ENCODE results near the gene ZBTB16.

Gene ZBTB16

DNA sequence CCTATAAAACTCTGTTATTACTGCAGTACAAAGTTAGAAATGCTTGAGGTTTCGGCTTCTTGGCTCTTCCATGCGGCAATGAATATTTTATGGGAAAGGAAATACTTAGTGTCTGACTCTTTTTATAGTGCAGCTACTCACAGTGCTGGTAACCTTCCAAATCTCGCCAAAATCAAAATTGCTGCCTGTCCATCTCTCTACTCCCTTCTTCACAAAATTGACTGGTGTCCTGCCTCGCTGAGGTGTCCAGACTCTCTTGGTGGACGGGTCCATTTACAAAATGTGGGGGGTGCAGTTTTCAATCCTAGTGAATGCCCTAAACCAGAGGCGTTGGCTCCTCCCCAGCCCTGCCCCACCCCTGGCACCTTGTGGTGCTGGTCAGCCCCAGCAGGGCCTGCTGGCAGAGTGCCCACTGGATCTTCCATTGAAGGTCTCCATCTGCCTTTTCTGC is 73.5 kb downstream of the ZBTB16 start:
- DNase-seq = no peak

DNA sequence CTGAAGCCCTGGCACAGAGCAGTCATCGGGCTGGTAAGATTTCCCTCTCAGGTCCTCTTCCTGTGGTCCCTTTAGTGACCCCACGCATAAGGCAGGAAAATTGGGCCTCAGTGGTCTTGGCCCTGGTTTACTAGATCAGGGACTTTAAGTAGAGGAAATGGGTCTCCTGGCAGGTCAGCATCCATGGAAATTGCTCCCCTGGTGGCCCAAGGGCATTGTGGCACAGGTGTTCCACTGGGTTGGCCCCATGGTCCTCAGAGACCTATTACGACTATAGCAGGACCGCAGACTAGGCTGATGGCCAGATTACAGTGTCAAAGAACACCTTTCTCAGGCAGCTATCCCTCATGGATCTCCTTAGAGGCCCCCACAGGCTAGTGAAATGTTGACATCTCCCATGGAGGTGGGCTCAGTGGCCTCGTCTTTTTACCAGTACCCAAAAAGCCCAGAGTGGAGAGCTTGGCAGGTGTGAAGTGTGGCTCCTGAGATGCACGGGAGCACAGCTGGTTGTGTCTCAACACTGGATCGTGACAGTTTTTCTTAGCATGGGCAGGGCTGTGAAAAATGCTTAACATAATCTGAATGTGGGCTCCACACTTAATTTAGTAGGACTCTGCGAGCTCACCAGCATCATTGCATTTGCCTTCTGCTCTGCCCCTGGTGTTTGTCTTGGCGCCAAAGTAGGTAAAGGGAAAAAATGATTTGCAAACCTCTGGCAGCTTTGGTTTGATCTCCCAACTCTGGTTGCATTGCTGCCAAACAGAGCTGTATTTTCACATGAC is 74.2 kb downstream of the ZBTB16 start:
- DNase-seq = no peak

DNA sequence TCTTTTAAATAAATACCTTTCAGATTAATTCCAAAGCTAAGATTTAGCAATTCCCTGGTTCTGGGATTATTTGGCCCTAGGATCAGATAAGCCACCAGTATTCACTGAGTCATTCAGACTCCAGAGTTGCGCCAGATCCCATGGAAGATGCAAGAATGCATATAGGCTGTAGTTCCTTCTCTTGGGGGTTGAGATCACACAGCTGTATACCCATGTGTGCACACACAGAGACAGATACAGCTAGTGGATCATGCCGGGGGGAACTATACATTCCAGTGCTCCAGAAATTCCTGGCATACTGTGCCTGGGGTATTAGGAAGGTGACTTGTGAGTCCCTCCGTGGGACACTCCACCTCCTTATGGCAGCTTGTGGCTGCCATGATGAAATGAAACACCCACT is 75.4 kb downstream of the ZBTB16 start:
- DNase-seq = no peak

DNA sequence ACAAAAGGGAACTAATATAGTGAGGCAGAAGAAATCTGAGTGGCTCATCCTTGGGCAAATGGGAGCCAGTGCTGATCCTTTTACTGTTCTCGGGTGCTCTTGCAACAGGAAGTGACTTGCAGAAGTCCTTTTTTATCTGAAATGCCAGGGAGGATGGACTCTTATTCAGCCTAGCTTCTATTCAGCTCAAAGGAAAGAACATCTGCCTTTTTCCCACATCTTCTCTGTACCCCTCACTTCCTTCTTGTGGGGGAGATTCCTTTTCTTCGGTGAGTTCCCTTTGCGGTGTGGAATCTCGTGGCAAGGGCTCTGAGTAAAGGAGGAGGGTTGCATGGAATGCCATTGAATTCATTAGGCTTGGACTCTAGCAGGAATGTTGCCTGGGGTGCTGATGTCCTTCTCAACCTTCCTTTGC is 76.2 kb downstream of the ZBTB16 start:
- no peak for DNase-seq

DNA sequence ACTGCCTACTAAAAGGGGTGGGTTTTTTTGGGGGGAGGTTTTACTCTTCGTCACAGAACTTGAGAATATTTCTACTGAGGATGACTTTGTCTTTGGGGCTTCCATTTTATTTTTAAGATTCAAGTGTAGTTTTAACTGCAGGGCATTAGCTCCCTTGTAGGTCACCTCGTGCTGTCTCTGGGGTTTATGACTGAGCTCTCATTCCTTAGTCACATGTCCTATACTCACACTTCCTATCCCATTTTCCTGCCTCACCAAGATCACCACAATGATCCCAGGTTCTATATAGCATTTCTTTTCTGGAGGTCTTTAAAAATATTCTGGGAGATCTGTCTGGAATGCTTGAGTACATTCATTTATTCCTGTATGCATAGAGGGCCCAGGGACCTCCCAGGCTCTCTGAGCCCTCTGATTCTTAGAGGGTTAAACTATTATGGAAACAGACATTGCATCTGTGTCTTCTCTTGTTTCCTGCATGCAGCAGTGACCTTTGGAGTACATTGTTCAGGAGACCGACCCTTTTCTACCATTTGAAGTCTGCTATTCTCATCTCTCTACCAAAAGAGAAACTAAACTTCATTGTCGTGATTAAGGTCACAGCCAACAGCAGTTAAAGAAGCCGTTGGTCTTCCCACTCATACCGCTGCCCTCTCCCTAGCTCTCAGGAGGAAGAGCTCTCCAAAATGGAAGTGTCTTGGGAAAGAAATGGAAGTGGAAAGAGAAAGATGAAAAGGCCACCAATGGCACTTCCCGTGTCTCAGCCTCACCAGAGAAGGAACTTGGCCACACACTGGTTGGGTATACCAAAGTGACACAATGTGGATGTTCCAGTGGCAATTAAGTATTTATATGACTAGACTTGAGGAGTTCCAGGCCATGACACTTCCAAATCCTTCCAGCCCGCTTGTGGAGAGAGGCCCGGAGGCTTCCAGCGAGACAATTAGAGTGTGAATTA is 77.5 kb downstream of the ZBTB16 start:
- DNase-seq = no peak

DNA sequence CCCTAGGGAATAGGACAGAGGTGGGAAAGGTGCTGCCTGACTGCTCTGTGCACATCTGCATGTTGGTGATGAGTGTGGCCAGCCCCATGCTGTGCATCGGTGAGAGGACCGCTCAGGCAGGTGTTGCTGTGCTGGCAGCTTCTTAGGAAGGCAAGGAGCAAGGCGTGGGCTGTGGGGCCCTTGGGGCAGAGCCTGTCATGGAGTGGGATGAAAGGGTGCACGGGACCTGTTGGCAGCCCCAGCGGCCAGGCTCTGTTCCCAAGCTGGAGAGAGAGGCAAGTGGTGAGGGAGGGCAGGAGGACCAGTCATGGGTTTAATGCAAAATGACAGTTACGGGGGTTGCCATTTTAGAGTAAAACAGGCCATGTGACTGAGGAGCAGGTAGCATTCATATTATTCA is 78.3 kb downstream of the ZBTB16 start:
- DNase-seq = no peak

DNA sequence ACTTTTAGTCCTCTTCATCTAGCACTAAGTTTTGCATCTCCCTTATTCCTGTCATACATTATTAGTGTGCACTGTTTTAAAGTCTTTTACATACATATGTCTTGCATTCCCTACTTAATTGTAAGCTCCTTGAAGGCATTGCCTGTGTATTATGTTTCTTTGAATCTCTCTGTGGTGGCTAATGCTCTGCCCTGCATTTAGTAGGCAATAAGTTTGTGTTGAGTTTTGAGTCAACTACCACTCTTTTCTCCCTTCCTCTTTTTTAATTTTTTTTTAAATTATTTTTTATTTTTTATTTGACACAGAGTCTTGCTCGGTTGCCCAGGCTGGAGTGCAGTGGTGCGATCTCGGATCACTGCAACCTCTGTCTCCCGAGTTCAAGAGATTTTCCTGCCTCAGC is 78.9 kb downstream of the ZBTB16 start:
- DNase-seq = no peak

DNA sequence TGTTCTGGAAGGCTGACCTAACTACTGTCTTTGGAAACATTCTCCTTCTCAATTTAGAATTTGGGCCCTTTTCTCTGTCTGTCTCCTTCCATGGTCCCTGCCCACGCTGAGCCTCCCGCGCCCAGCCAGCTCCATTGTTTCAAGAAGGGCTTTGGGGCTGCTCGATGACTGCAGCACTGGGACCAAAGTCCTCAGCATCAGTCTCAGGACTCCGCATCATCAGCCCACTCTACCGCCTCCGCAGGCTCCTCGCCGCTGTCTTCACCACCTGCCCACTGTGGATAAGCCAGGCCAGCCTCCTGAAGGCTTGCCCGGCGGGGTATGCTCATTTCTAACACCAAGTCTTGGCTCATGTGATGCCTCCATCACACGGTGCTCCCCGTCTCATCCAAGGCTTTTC is 81.3 kb downstream of the ZBTB16 start:
- no peak for DNase-seq

DNA sequence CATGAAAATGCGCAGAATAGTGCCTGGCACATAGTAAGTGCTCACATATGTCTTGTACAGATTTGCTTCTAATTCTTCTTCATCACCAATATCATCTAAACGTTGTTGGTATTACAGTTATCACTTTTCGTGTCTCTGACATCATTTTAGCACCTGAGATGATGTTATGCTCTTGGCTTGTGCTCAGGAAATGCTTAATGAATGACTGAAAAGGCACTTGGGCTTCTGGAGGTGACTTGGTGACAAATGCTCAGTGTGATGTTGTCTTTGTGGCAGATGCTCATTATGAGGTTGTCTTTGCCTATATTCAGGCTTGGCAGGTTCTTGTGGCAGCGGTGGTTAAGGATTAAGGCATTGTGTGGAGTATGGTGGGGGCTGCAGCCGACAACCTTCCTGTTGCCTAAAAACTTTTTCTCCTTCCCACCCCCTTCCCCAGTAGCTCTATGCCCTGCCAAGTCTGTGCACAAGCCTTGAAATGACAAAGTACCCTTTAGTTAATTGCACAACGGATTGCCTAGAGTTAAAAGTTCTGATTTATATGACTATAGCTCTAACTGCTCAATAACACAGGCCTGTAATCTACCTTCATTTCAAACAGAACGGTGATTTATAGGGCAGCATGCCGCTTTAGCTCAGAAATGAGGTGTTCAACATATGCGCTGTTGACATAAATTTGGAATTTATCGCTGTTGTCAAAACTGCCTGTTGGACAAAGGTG is 82.5 kb downstream of the ZBTB16 start:
- no peak for DNase-seq

DNA sequence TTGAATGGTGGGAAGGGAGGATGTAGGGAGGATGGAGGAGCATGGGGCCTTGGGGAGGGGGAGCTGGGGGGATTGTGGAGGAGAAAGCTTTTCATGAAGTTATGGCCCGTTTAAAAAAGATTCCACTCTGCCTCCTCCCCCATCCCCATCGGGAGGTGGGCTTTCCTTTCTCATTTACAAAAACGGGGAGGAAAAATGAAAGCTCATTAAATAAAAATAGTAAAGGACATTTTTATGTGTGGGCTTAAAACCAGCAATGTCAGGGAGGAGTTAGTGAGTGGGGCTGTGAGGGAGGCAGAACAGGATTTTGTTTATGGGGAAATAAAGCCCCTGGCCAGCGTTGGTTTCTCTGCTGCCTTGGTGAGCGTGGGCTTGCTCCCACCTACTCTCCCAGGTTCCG is 83.2 kb downstream of the ZBTB16 start:
- DNase-seq = no peak

DNA sequence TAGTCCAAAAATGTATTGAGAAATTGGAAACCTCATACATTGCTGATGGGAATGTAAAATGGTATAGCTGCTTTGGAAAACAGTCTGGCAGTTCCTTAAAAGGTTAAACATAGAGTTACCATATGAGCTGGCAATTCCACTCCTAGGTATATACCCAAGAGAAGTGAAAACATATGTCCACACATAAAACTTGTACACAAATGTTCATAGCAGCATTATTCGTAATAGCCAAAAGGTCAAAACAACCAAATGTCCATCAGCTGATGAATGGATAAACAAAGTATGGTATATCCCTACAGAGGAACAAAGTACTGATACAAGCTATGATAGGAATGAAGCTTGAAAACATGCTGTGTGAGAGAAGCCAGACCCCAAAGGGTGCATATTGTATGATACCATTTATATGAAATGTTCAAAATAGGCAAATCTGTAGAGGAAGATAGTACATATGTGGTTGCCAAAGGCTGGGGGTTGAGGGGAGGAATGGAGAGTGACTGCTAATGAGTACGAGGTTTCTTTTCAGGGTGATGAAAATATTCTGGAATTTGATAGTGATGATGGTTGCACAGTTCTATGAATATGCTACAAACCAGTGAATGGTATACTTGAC is 85.8 kb downstream of the ZBTB16 start:
- DNase-seq = no peak

DNA sequence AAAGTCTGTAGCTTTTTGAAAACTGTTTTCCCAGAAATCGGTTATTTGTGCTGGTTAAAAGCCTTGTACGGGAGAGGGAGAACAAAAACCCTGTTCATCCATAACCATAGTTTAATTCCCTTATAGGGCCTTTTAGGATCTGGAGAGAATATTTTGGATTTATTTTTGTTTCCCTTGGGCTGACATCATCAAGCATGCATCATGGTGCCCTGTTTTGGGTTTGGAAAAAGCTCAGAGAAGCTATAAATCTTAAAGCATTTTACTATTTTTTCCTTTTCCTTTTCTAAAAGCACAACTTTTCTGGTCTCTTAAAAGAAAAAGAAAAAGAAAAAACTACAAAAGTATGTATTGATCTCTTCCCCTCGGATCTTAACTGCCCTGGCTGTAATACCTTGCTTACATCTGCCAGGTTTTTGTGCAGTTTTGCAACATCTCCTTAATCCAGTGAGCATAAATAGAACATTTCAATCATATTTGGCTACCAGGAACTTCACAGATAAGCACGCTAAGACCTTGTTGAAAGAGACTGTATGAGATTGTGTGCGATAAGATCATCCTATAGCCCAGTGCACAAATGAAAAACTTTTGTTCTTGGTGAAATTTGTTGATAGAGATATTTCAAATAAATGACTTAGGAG is 88.0 kb downstream of the ZBTB16 start:
- DNase-seq = no peak

DNA sequence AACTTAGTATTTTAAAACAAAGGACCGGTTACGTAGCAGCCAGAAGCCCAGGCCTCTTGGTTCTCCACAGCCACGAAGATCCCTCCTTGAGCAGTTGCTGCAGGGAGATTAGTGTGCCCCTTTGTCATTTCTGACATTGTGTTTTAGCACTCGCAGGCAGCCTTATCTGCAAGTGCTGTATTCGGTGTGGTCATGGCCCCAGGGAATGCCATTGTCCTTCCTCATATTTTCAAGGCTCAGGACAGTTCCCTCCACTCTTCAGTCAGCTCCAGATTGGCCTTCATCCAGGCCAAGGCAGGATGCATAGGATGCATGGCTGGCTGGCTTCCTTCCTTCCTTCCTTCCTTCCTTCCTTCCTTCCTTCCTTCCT is 88.5 kb downstream of the ZBTB16 start:
- DNase-seq = no peak

DNA sequence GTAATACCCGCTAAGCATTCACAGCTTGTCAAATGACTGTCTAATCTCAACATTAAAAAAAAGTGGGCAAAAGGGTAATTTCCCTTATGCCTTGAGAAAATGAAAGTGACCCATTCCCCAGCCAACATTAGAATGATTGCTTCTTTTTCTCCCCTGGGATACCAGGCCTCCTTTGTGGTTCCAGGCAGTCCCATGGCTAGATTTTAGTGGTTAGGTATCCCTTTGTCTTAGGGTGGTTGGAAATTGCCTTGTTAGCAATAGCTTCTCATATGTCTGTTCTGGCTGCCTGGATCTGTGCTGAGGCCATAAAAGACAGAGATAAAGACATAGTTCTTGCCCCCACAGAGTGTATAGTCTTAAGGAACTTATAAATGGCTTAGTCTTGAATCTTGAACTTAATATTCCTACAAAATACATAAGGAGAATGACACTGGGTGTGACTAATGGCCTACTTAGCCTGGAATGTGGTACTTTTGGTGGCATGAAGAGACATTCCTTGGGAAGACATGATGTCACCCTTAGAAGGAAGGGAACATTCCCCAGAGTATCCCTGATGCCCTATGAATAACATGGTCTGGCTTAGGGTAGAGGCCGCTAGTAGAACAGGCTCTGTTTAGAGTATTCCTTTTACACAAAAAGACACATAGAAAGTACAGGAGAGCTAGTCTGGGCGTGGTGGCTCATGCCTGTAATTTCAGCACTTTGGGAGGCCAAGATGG is 90.3 kb downstream of the ZBTB16 start:
- no peak for DNase-seq

DNA sequence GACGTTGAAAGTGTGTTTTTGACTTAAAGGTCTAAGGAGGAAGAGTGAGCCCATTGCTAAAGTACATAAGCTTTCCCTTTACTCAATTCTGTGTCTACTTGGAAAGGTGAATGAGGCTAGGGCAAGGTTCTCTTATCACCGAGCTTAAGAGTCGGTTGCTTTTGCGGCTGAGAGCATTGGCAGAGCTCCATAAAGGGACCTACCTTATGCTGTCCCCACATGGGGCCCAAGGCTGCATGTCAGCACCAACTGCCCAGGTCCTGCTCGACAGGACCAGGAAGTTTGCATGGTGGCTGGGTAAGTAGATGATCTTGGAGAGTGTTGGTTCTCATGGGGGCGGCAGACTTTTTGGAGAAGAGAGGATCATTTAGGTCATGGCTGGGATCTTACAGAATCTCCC is 91.2 kb downstream of the ZBTB16 start:
- DNase-seq = no peak

DNA sequence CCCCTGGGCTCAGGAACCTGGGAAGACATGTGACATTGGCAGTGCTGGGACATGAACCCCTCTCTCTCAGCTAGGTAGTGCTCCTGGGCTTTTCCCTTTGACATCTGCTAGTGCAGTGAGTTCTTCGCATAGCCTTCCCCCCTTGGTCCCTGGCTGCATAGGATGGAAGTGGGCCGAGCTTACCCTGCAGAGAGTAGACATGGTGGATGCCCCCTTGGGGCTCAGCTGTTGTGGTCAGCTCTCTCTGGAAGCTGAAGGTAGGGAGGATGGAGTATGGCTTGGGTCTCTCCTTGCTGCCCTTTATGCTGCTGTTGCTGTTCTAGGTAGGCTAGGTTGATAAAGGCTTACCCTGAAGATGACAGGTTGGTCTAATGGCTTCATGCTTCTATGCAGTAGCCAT is 92.1 kb downstream of the ZBTB16 start:
- DNase-seq = no peak

DNA sequence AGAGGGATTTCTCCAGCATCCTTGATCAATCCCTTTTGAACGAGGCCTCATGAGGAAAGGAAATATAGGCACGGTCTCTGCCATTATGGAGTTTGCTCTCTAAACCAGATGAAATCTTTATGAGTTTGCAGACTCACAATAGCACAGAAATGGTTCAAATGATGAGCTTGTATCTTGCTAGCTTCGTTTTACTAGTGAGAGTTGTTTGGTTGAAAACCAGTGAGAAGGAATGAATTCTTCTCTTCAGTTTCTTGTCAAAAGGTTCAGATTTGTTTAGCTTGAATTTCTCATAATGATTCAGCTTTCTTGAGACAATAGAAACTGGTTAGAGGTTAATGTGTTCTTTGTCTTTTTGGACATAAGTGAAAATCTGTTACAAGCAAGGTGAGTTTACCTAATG is 92.7 kb downstream of the ZBTB16 start:
- no peak for DNase-seq

DNA sequence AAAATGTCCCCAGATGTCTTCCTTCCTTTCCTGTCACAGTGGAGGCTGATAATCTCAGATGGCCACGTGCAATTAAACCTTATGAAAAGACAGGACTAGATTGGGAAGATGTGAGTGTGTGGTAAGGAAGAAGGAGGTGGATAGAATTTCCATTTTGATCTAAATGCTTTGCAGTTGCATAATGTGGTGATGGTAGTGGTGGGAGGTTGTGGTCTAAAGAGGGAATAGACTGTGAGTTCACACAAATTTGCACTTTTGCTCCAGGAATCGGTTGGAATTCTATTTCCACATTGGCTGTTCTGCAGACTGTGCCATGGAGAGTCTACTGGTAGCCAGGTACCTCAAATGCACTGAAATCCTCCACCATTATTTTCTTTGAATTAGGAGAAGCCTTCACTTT is 93.3 kb downstream of the ZBTB16 start:
- no peak for DNase-seq

DNA sequence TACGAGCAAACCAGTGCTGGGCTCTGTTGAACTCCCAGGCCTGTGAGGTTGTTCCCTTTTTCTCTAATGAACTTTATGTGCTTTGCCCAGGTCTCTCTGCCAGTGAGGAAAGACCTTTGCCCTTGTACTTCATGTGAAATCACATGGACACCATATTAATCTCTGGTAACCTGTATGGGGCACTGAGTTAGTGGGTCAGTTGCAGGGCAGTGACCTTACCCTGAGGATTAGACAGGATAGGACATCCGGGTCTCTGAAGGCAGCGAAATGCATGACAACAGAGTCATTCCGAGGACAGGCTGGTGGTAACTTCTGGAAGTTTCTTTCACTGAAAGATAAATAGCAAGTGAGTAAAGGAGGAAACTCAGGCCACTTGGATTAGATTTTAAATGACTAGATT is 93.7 kb downstream of the ZBTB16 start:
- DNase-seq = no peak

DNA sequence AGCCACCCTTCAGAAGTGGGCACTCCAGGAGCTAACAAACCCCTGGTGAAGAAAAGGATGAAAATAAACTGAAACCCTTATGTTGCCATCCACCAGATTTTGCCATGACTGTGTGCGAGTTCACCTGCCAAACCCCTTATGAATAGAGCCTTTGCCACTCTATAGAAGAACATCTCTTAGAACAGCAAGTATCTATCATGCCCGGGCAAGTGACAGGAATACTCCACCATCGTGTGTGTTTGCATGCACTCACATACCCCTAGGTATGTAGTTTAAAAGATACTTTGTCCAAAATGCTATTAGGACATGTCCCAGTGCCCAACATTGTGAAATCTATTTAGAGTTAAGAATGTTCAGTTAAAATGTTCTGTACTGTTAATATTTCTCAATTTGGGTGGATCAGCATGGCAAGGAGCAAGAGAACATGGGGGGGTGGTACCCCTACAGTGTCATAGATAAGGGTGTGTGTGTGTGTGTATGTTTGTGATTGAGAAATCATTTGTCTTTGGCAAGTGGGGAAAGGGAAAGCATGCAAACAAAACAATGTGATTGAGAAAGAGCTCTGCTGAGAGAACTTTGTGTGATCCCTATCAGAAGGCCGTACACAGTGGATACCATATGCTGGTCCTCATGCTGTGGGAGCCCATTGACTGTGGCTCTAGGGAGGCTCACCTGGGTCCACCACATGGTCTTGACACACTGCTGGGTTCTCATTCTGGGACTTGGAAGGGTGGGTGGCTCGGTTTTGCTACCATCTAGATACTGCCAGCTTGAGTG is 94.9 kb downstream of the ZBTB16 start:
- no peak for DNase-seq

DNA sequence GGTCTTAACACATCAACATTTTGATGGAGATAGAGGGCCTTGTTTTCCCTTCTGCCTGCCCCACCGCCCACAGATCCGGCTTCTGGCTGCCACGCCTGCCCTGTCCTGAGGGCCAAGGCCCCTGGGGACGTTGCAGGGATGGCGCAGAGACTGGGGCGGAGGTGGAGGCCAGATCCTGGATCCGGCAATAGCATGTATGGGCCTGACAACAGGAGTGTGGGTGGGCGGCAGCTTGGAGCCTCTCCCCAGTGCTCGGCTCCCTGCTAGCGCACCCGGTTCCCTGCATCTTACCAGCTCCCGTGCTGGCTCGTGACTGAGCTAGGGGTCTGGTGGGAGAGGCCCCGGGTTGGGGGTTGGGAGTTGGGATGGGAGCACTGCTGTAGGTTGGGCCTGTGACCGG is 95.6 kb downstream of the ZBTB16 start:
- DNase-seq = no peak
